HG03060 (cell line): ENCODE results near the gene TSPOAP1.

Experiments used
- ATAC-seq: cut with Tn5 transposase; IDR thresholded peaks from one replicate; pipeline ENCODE4 v1.9.1; 2021; ENCODE audit warnings: low read depth, moderate number of reproducible peaks; ENCODE audit not compliant: unreplicated experiment

The TSPOAP1 gene

GRCh38 chr17:58307468-58308172, 21.0 kb downstream of the TSPOAP1 start:
- ATAC-seq: no peak

GRCh38 chr17:58306131-58306951, 22.3 kb downstream of the TSPOAP1 start:
- no peak for ATAC-seq

GRCh38 chr17:58305626-58306025, 23.0 kb downstream of the TSPOAP1 start:
- no peak for ATAC-seq

GRCh38 chr17:58304750-58305486, 23.7 kb downstream of the TSPOAP1 start:
- ATAC-seq: no peak

GRCh38 chr17:58303971-58304749, 24.4 kb downstream of the TSPOAP1 start:
- ATAC-seq: no peak

- ATAC-seq: no peak
Measured at GRCh38 chr17:58302919-58303585, 25.5 kb downstream of the TSPOAP1 start.

- no peak for ATAC-seq
Measured at GRCh38 chr17:58302171-58302918, 26.2 kb downstream of the TSPOAP1 start.

GRCh38 chr17:58301504-58302150, 27.0 kb downstream of the TSPOAP1 start:
- no peak for ATAC-seq

GRCh38 chr17:58300336-58300735, 28.3 kb downstream of the TSPOAP1 start:
- ATAC-seq: no peak

GRCh38 chr17:58294034-58294433, 34.6 kb downstream of the TSPOAP1 start:
- no peak for ATAC-seq

- no peak for ATAC-seq
Measured at GRCh38 chr17:58291246-58291645, 37.3 kb downstream of the TSPOAP1 start.

GRCh38 chr17:58289869-58290268, 38.7 kb downstream of the TSPOAP1 start:
- ATAC-seq: no peak

GRCh38 chr17:58285422-58285810, 43.2 kb downstream of the TSPOAP1 start:
- ATAC-seq: no peak

GRCh38 chr17:58284613-58285421, 43.8 kb downstream of the TSPOAP1 start:
- ATAC-seq: no peak

GRCh38 chr17:58283674-58284612, 44.7 kb downstream of the TSPOAP1 start:
- ATAC-seq: no peak

GRCh38 chr17:58282442-58282841, 46.2 kb downstream of the TSPOAP1 start:
- no peak for ATAC-seq

GRCh38 chr17:58281511-58282011, 47.0 kb downstream of the TSPOAP1 start:
- no peak for ATAC-seq
